ENCODE data around the gene STAB1. TPM values are rescaled to one million over a fixed set of nuclear protein-coding genes. Genes with fewer than 3 reads are reported as not detected.

STAB1 gene
- total RNA-seq, 1 experiment from 2014 or later, result 0.33 TPM

DNA sequence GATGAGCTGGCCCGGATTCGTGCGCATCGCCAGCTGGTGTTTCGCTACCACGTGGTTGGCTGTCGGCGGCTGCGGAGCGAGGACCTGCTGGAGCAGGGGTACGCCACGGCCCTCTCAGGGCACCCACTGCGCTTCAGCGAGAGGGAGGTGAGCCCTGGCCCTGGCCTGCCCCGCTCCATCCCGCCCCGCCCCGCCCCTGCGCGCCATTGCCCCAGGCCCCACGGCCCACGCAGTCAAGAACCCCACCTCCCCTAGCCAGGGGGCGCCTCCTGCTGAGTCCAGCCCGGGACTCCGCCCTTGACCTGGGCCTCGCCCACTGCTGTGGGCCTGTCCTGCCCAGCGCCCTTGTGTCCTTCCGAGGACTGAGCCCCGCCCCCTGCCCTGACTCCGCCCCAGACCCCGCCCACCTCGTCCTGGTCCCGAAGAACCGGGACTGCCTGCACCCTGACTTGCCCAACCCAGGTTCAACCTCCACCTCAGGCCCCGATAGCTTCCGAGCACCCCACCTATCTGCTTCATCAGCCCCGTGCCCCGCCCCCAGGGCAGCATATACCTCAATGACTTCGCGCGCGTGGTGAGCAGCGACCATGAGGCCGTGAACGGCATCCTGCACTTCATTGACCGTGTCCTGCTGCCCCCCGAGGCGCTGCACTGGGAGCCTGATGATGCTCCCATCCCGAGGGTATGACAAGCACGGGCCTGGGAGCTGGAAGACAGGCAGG, 23.7 kb downstream of the STAB1 start:
- H3K9me3 ChIP-seq (ENCODE audit: low read length), result no peaks in the 10 kb centered on the region
- no peaks in the 10 kb centered on the region for H3K79me2 ChIP-seq (ENCODE audit: low read length)
- H2AFZ ChIP-seq (ENCODE audit: low read length), result no peak overlapping the region
- DNase-seq (no peak), ATAC-seq (no peak)
- no peaks in the 10 kb centered on the region for H3K4me1 ChIP-seq (ENCODE audit: insufficient read depth, low read length)
- H4K20me1 ChIP-seq (ENCODE audit: low read length), result no peaks in the 10 kb centered on the region
- no peak overlapping the region for H3K4me2 ChIP-seq (ENCODE audit: low read length)
- no peaks in the 10 kb centered on the region for H3F3A ChIP-seq (ENCODE audit: low read length, unreplicated experiment)
- no peaks in the 10 kb centered on the region for H3K36me3 ChIP-seq (ENCODE audit: low read depth, low read length)
- intact Hi-C loops (cut with micrococcal nuclease), result no loop called here
- no peaks in the 10 kb centered on the region for H3K27me3 ChIP-seq (ENCODE audit: low read length)
- no peak overlapping the region for H3K27ac ChIP-seq (ENCODE audit: low read length)
- TF ChIP-seq EZH2 (IDR thresholded peaks at IDR 0.05; ENCODE audit: low read length, unreplicated experiment), result no peak
- no peak for TF ChIP-seq EZH2phosphoT487 (IDR thresholded peaks at IDR 0.05; ENCODE audit: borderline replicate concordance, low read length)
- TF ChIP-seq, protein P1, sequence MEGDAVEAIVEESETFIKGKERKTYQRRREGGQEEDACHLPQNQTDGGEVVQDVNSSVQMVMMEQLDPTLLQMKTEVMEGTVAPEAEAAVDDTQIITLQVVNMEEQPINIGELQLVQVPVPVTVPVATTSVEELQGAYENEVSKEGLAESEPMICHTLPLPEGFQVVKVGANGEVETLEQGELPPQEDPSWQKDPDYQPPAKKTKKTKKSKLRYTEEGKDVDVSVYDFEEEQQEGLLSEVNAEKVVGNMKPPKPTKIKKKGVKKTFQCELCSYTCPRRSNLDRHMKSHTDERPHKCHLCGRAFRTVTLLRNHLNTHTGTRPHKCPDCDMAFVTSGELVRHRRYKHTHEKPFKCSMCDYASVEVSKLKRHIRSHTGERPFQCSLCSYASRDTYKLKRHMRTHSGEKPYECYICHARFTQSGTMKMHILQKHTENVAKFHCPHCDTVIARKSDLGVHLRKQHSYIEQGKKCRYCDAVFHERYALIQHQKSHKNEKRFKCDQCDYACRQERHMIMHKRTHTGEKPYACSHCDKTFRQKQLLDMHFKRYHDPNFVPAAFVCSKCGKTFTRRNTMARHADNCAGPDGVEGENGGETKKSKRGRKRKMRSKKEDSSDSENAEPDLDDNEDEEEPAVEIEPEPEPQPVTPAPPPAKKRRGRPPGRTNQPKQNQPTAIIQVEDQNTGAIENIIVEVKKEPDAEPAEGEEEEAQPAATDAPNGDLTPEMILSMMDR (conservative IDR thresholded peaks at IDR 0.05; ENCODE audit: low read depth, low read length), result no peak
- H3K9me2 ChIP-seq (replicated peaks; ENCODE audit: low read length), result no peaks in the 10 kb centered on the region
- no peak overlapping the region for H3K4me3 ChIP-seq (ENCODE audit: low read length)
- BruUV-seq (replicated peaks), result no TSS peak
- POLR2A ChIA-PET (ENCODE audit: unreplicated experiment), result no interaction called here
- no peak overlapping the region for H3K9ac ChIP-seq (ENCODE audit: low read length)
- CTCF ChIA-PET, result no interaction called here

DNA sequence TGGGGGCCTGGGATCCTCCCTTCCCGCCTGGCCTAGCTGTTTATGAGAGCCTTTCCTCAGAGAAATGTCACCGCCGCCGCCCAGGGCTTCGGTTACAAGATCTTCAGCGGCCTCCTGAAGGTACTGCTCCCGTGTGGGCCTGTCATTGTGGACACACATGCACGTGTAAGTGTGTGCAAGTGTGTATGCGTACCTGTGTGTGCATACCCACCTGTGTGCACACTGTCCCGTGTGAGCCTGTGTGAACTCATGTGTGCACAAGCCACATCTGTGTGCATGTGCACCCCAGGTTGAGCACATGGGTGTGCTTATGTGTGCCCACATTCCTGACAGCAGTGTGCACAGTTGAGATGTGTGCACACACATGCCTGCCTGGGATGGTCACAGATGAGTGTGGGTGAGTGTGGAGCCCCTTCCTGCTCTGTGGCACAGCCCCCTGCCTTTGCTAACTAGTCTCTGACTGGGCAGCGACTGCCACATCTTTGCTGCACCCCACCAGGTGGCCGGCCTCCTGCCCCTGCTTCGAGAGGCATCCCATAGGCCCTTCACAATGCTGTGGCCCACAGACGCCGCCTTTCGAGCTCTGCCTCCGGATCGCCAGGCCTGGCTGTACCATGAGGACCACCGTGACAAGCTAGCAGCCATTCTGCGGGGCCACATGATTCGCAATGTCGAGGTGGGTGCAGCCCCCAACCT, 24.5 kb downstream of the STAB1 start:
- H3F3A ChIP-seq (ENCODE audit: low read length, unreplicated experiment), result no peaks in the 10 kb centered on the region
- ATAC-seq, result no peak

More for the DNA sequence above, 24.5 kb downstream of the STAB1 start:
- H3K9me3 ChIP-seq (ENCODE audit: low read length), result no peaks in the 10 kb centered on the region
- POLR2A ChIA-PET (ENCODE audit: unreplicated experiment), result no interaction called here
- H3K27me3 ChIP-seq (ENCODE audit: low read length), result no peaks in the 10 kb centered on the region
- TF ChIP-seq EZH2 (IDR thresholded peaks at IDR 0.05; ENCODE audit: low read length, unreplicated experiment) (no peak), EZH2phosphoT487 (IDR thresholded peaks at IDR 0.05; ENCODE audit: borderline replicate concordance, low read length) (no peak)
- TF ChIP-seq, protein P1 (conservative IDR thresholded peaks at IDR 0.05; ENCODE audit: low read depth, low read length), result no peak
- peaks cover 5% of the 10 kb centered on the region; the same call in 1 of the 2 replicates for H3K36me3 ChIP-seq (ENCODE audit: low read depth, low read length)
- no peak for DNase-seq
- H3K4me3 ChIP-seq (ENCODE audit: low read length), result no peak overlapping the region
- intact Hi-C loops (cut with micrococcal nuclease), result no loop called here
- no peak overlapping the region for H3K27ac ChIP-seq (ENCODE audit: low read length)
- no peaks in the 10 kb centered on the region for H3K4me1 ChIP-seq (ENCODE audit: insufficient read depth, low read length)
- no peaks in the 10 kb centered on the region for H3K9me2 ChIP-seq (replicated peaks; ENCODE audit: low read length)
- no peak overlapping the region for H3K4me2 ChIP-seq (ENCODE audit: low read length)
- CTCF ChIA-PET, result no interaction called here
- BruUV-seq (replicated peaks), result no TSS peak
- no peak overlapping the region for H2AFZ ChIP-seq (ENCODE audit: low read length)
- H3K9ac ChIP-seq (ENCODE audit: low read length), result no peak overlapping the region
- H3K79me2 ChIP-seq (ENCODE audit: low read length), result no peaks in the 10 kb centered on the region
- no peaks in the 10 kb centered on the region for H4K20me1 ChIP-seq (ENCODE audit: low read length)

Data from PC-3 (cell line).